ENCODE data around the gene RSU1.

Gene RSU1

DNA sequence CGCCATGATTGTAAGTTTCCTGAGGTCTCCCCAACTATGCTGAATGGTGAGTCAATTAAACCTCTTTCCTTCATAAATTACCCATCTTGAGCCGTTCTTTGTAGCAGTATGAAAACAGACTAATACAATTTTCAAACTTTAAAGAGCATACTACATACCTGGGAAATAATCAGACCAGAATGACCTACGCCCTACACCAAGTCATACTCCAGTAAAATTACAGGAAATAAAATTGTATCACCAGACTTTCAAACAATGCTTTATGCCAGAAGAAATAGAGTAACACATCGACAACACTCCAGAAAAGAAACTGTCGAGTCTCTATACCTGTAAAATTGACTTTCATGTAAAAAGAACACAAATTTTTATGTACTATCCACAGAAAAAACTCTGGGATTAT is 18.7 kb downstream of the RSU1 start:
- H3K27me3 ChIP-seq (ENCODE audit: control insufficient read depth in 1 of 2, insufficient read depth in 1 of 2, low read length in 2 of 2) = no peaks in the 10 kb centered on the region

DNA sequence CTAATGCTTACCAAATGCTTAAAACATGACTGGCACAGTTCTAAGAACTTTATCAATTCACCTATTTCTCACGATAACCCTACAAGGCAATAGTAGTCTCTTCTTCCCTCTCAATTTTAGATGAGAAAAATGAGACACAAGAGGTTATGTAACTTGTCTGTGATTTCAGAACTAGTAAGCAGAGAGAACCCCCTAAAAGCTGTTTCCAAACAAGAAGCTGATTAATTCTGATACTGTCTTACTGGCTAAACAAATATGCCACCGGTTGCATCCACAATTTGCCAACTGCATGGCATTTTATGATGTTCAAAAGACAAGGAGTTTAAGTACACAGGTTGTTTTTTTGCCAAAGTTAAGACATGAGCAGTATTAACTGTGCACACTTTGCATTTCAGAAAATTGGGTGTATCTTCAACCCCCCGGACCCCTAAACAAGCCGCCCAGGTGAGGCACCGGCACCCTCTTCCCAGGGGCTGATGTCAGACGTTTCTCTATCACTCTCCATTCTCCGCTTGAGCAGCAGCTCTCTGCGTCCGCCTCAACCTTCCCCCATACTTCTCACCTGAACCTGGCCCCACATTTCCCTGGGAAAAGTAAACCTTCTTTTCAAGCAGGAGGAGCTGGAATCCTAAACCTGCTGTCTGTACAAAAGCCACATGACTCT is 21.7 kb downstream of the RSU1 start:
- Histone ChIP-seq H3K36me3 (ENCODE audit: control insufficient read depth in 1 of 2, insufficient read depth in 2 of 2, low read depth in 1 of 2, low read length in 2 of 2) (peaks cover 0 to 20% of the 10 kb centered on the region in 2 experiments), H3K14ac (ENCODE audit: low read length in 2 of 2) (no peak overlapping the region), H3K9me3 (ENCODE audit: control insufficient read depth, low read length) (no peaks in the 10 kb centered on the region), H3K4me3 (ENCODE audit: insufficient read depth in 1 of 2, low read depth in 1 of 2, low read length in 2 of 2) (no peak overlapping the region), H3K27me3 (ENCODE audit: control insufficient read depth in 1 of 2, insufficient read depth in 1 of 2, low read length in 2 of 2) (no peaks in the 10 kb centered on the region), H3K9ac (ENCODE audit: low read length) (no peak overlapping the region), H2BK5ac (ENCODE audit: low read depth, low read length, poor library complexity, severe bottlenecking) (no peak overlapping the region), H2BK120ac (ENCODE audit: low read depth, low read length) (no peak overlapping the region), H3K23ac (ENCODE audit: low read length in 2 of 2) (no peak overlapping the region), H2BK12ac (ENCODE audit: low read length in 2 of 2) (no peak overlapping the region), H3K4me1 (ENCODE audit: control insufficient read depth, insufficient read depth, low read depth, low read length) (no peaks in the 10 kb centered on the region), H4K91ac (ENCODE audit: low read length) (no peak overlapping the region), H2AFZ (ENCODE audit: low read depth, low read length) (no peak overlapping the region), H2AK5ac (ENCODE audit: low read length, severe bottlenecking) (no peak overlapping the region), H3K4me2 (ENCODE audit: low read length, poor library complexity, severe bottlenecking) (no peak overlapping the region), H3K27ac (ENCODE audit: low read length, poor library complexity, severe bottlenecking) (no peak overlapping the region), H3K79me1 (replicated peaks; ENCODE audit: low read length, poor library complexity, severe bottlenecking) (peaks cover 34% of the 10 kb centered on the region), H3K18ac (ENCODE audit: low read depth in 1 of 2, low read length in 2 of 2) (no peak overlapping the region), H3K4ac (ENCODE audit: low read depth in 1 of 2, low read length in 2 of 2) (no peak overlapping the region), H4K8ac (ENCODE audit: low read length) (no peak overlapping the region), H2BK15ac (ENCODE audit: low read depth, poor library complexity, severe bottlenecking) (no peak overlapping the region)
- 91% methylated on average over 9 of the region's 9 CpGs for WGBS
- DNase-seq = no peak

More for the DNA sequence above, 18.7 kb downstream of the RSU1 start:
- Histone ChIP-seq H3K4ac (ENCODE audit: low read depth in 1 of 2, low read length in 2 of 2) (no peak overlapping the region), H3K27ac (ENCODE audit: low read length, poor library complexity, severe bottlenecking) (no peak overlapping the region), H2BK120ac (ENCODE audit: low read depth, low read length) (no peak overlapping the region), H3K23ac (ENCODE audit: low read length in 2 of 2) (no peak overlapping the region), H3K79me1 (replicated peaks; ENCODE audit: low read length, poor library complexity, severe bottlenecking) (peaks cover 31% of the 10 kb centered on the region), H3K4me2 (ENCODE audit: low read length, poor library complexity, severe bottlenecking) (no peak overlapping the region), H3K9me3 (ENCODE audit: control insufficient read depth, low read length) (no peaks in the 10 kb centered on the region), H3K18ac (ENCODE audit: low read depth in 1 of 2, low read length in 2 of 2) (no peak overlapping the region), H2BK15ac (ENCODE audit: low read depth, poor library complexity, severe bottlenecking) (no peak overlapping the region), H2AFZ (ENCODE audit: low read depth, low read length) (no peak overlapping the region), H3K4me1 (ENCODE audit: control insufficient read depth, insufficient read depth, low read depth, low read length) (no peaks in the 10 kb centered on the region), H2BK12ac (ENCODE audit: low read length in 2 of 2) (no peak overlapping the region), H3K4me3 (ENCODE audit: insufficient read depth in 1 of 2, low read depth in 1 of 2, low read length in 2 of 2) (no peak overlapping the region), H2BK5ac (ENCODE audit: low read depth, low read length, poor library complexity, severe bottlenecking) (no peak overlapping the region), H3K36me3 (ENCODE audit: control insufficient read depth in 1 of 2, insufficient read depth in 2 of 2, low read depth in 1 of 2, low read length in 2 of 2) (peaks cover 0 to 5% of the 10 kb centered on the region in 2 experiments), H4K8ac (ENCODE audit: low read length) (no peak overlapping the region), H3K14ac (ENCODE audit: low read length in 2 of 2) (no peak overlapping the region), H2AK5ac (ENCODE audit: low read length, severe bottlenecking) (no peak overlapping the region), H4K91ac (ENCODE audit: low read length) (no peak overlapping the region), H3K9ac (ENCODE audit: low read length) (no peak overlapping the region)
- no peak for DNase-seq
- WGBS = 97% methylated on average over 5 of the region's 5 CpGs

DNA sequence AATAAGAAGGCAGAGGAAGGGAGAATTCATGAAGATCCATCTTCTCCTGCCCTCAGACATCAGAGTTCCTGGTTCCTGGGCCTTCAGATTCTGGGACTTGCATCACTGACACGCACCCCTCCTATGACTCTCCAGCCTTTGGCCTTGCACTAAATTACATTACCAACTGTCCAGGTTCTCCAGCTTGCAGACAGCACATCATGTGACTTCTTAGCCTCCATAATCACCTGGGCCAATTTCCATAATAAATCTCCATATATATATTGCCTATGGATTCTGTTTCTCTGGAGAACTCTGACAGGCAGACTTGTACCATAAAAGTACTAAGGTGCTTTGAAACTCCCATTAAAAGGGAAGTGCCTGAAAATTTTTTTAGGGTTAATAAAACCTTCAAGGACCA is 23.2 kb downstream of the RSU1 start:
- H3K27me3 ChIP-seq (ENCODE audit: control insufficient read depth in 1 of 2, insufficient read depth in 1 of 2, low read length in 2 of 2) = no peaks in the 10 kb centered on the region
- H3K9ac ChIP-seq (ENCODE audit: low read length) = no peak overlapping the region
- no peak for DNase-seq
- H2AFZ ChIP-seq (ENCODE audit: low read depth, low read length) = no peak overlapping the region
- no peak overlapping the region for H3K4ac ChIP-seq (ENCODE audit: low read depth in 1 of 2, low read length in 2 of 2)
- no peak overlapping the region for H2BK120ac ChIP-seq (ENCODE audit: low read depth, low read length)
- no peak overlapping the region for H4K91ac ChIP-seq (ENCODE audit: low read length)
- no peaks in the 10 kb centered on the region for H3K9me3 ChIP-seq (ENCODE audit: control insufficient read depth, low read length)
- H3K23ac ChIP-seq (ENCODE audit: low read length in 2 of 2) = no peak overlapping the region
- no peak overlapping the region for H3K4me2 ChIP-seq (ENCODE audit: low read length, poor library complexity, severe bottlenecking)
- H3K36me3 ChIP-seq (ENCODE audit: control insufficient read depth in 1 of 2, insufficient read depth in 2 of 2, low read depth in 1 of 2, low read length in 2 of 2) = peaks cover 0 to 24% of the 10 kb centered on the region in 2 experiments
- H3K18ac ChIP-seq (ENCODE audit: low read depth in 1 of 2, low read length in 2 of 2) = no peak overlapping the region
- H3K79me1 ChIP-seq (replicated peaks; ENCODE audit: low read length, poor library complexity, severe bottlenecking) = peaks cover 34% of the 10 kb centered on the region
- H2BK5ac ChIP-seq (ENCODE audit: low read depth, low read length, poor library complexity, severe bottlenecking) = no peak overlapping the region
- H2AK5ac ChIP-seq (ENCODE audit: low read length, severe bottlenecking) = no peak overlapping the region
- H2BK15ac ChIP-seq (ENCODE audit: low read depth, poor library complexity, severe bottlenecking) = no peak overlapping the region
- no peak overlapping the region for H3K14ac ChIP-seq (ENCODE audit: low read length in 2 of 2)
- WGBS = 100% methylated on average over 1 of the region's 1 CpG
- no peak overlapping the region for H3K4me3 ChIP-seq (ENCODE audit: insufficient read depth in 1 of 2, low read depth in 1 of 2, low read length in 2 of 2)
- no peak overlapping the region for H3K27ac ChIP-seq (ENCODE audit: low read length, poor library complexity, severe bottlenecking)
- H2BK12ac ChIP-seq (ENCODE audit: low read length in 2 of 2) = no peak overlapping the region
- H3K4me1 ChIP-seq (ENCODE audit: control insufficient read depth, insufficient read depth, low read depth, low read length) = peaks cover 3% of the 10 kb centered on the region
- H4K8ac ChIP-seq (ENCODE audit: low read length) = no peak overlapping the region

DNA sequence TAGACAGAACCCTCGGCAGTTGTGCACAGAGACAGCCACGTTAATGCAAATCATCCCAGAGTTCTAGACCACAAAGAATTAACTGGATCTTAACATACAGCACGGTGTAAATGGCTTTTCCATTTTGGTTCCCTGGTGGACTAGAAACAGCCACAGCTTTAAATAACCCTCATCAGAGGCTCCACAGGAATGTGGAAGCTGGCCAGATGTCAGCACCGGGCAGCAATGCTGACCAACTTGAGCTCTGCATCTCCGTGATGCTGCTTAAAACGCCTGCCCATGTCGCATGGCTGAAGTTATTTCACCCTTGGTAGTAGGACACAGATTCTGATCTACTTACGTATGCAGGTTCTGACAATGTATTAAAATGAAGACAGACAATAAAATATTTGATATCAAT is 24.5 kb downstream of the RSU1 start:
- Histone ChIP-seq H3K27me3 (ENCODE audit: control insufficient read depth in 1 of 2, insufficient read depth in 1 of 2, low read length in 2 of 2) (no peaks in the 10 kb centered on the region), H3K27ac (ENCODE audit: low read length, poor library complexity, severe bottlenecking) (no peak overlapping the region), H4K8ac (ENCODE audit: low read length) (no peak overlapping the region), H3K36me3 (ENCODE audit: control insufficient read depth in 1 of 2, insufficient read depth in 2 of 2, low read depth in 1 of 2, low read length in 2 of 2) (peaks cover 0 to 26% of the 10 kb centered on the region in 2 experiments), H2BK12ac (ENCODE audit: low read length in 2 of 2) (no peak overlapping the region), H3K4me3 (ENCODE audit: insufficient read depth in 1 of 2, low read depth in 1 of 2, low read length in 2 of 2) (no peak overlapping the region), H3K4me2 (ENCODE audit: low read length, poor library complexity, severe bottlenecking) (no peak overlapping the region), H3K79me1 (replicated peaks; ENCODE audit: low read length, poor library complexity, severe bottlenecking) (peaks cover 41% of the 10 kb centered on the region), H2BK5ac (ENCODE audit: low read depth, low read length, poor library complexity, severe bottlenecking) (no peak overlapping the region), H3K4ac (ENCODE audit: low read depth in 1 of 2, low read length in 2 of 2) (no peak overlapping the region), H2BK120ac (ENCODE audit: low read depth, low read length) (no peak overlapping the region), H2AFZ (ENCODE audit: low read depth, low read length) (no peak overlapping the region), H3K23ac (ENCODE audit: low read length in 2 of 2) (no peak overlapping the region), H2BK15ac (ENCODE audit: low read depth, poor library complexity, severe bottlenecking) (no peak overlapping the region), H3K9ac (ENCODE audit: low read length) (no peak overlapping the region), H2AK5ac (ENCODE audit: low read length, severe bottlenecking) (no peak overlapping the region), H4K91ac (ENCODE audit: low read length) (no peak overlapping the region), H3K18ac (ENCODE audit: low read depth in 1 of 2, low read length in 2 of 2) (no peak overlapping the region), H3K4me1 (ENCODE audit: control insufficient read depth, insufficient read depth, low read depth, low read length) (peaks cover 3% of the 10 kb centered on the region), H3K14ac (ENCODE audit: low read length in 2 of 2) (no peak overlapping the region), H3K9me3 (ENCODE audit: control insufficient read depth, low read length) (no peaks in the 10 kb centered on the region)
- peak; percentile 12 for DNase-seq
- WGBS = 88% methylated on average over 5 of the region's 8 CpGs
